GM19452 (cell line): ENCODE results near the gene FAM131C.
"Not testable (repeated sequence)": the region's sequence is repeated elsewhere in the genome, so short reads cannot be mapped to it uniquely, and the experiment has no call there.

Source experiments
- ATAC-seq: cut with Tn5 transposase; IDR thresholded peaks from one replicate; pipeline ENCODE4 v1.9.1; 2021; ENCODE audit not compliant: unreplicated experiment

The FAM131C gene

GRCh38 chr1:16041200-16041599 is 32.3 kb downstream of the FAM131C start:
- ATAC-seq = no peak

GRCh38 chr1:16039871-16040270 is 33.6 kb downstream of the FAM131C start:
- ATAC-seq = not testable (repeated sequence)

GRCh38 chr1:16038620-16038912 is 34.9 kb downstream of the FAM131C start:
- ATAC-seq = no peak

- not testable (repeated sequence) for ATAC-seq
These were observed 37.0 kb downstream of the FAM131C start for GRCh38 chr1:16036461-16036860.

GRCh38 chr1:16033103-16033632 is 40.3 kb downstream of the FAM131C start:
- not testable (repeated sequence) for ATAC-seq

GRCh38 chr1:16032388-16033102 is 40.9 kb downstream of the FAM131C start:
- no peak for ATAC-seq

GRCh38 chr1:16031551-16031950 is 41.9 kb downstream of the FAM131C start:
- no peak for ATAC-seq

- ATAC-seq = no peak
These were observed 44.2 kb downstream of the FAM131C start for GRCh38 chr1:16029288-16029687.

- not testable (repeated sequence) for ATAC-seq
These were observed 44.5 kb downstream of the FAM131C start for GRCh38 chr1:16029003-16029268.

GRCh38 chr1:16028237-16029002 is 45.0 kb downstream of the FAM131C start:
- ATAC-seq = no peak

- no peak for ATAC-seq
These were observed 46.5 kb downstream of the FAM131C start for GRCh38 chr1:16026723-16027484.

- ATAC-seq = not testable (repeated sequence)
These were observed 47.1 kb downstream of the FAM131C start for GRCh38 chr1:16026302-16026701.

- ATAC-seq = no peak
These were observed 50.3 kb downstream of the FAM131C start for GRCh38 chr1:16023050-16023653.

- no peak for ATAC-seq
These were observed 51.1 kb downstream of the FAM131C start for GRCh38 chr1:16022393-16022792.

- no peak for ATAC-seq
These were observed 51.8 kb downstream of the FAM131C start, which contains the start of gene CLCNKA for GRCh38 chr1:16021681-16022080. TSS of gene CLCNKA (plus strand) at chr1:16022036. CDS start at chr1:16022620, 584 bp downstream.

GRCh38 chr1:16020878-16021277 is 52.6 kb downstream of the FAM131C start:
- ATAC-seq = not testable (repeated sequence)

GRCh38 chr1:16020325-16020724 is 53.1 kb downstream of the FAM131C start:
- ATAC-seq = no peak

- no peak for ATAC-seq
These were observed 53.7 kb downstream of the FAM131C start for GRCh38 chr1:16019644-16020277.

- ATAC-seq = no peak
These were observed 54.5 kb downstream of the FAM131C start for GRCh38 chr1:16018749-16019643.

- ATAC-seq = no peak
These were observed 55.1 kb downstream of the FAM131C start for GRCh38 chr1:16018308-16018707.
